Stimulated activated CD4-positive, alpha-beta T cell treated with anti-CD3 and anti-CD28 coated beads, Interleukin-2, amount 100 ng/mL, for 24 hours (primary cell): ENCODE measurements around the gene CPAMD8.
A peak's percentile ranks its signal among the peaks of the same experiment; 100 is the strongest.

ENCODE experiments used
- DNase-seq, 2 donors: peaks; one replicate each; pipeline ENCODE4 v3.0.0-alpha.2; 2020

CPAMD8 gene

DNA sequence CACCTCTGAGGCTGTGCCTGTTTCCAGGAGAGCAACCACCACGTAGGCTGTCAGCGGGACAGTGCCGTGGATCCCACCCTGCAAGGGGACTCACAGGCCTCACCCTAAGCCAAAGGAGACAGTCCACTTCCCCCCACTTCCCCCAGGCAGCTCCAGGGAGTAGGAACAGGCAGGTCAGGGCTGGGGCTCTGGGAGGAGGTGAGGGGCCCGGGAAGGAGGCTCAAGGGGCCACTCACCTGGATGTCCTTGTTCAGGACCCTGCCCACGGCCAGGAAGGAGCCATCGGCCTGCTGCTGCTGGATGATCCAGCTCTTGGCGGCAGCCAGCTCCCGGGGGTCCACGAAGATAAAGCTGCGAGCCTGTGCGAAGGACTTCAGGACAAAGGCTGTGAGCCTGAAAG lies 112.2 kb downstream of the CPAMD8 start:
- no peak for DNase-seq

DNA sequence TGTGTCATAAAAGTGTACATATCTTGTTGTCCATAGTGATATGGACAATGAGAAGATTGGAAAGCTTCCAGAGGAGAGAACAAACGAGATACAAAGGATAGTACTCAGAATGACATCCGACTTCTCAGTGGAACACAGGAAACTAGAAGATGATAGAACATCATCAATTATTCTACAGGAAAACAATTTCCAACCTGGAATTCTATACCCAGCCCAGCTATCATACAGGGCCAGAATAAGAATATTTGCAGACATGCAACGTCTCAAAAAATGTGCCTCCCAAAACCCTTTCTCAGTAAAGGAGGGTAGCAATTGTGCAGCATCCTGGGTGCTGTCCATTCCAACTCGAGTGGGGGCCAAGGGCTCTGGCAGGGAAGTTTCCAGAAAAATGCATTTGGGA lies 113.8 kb downstream of the CPAMD8 start:
- DNase-seq, result no peak

DNA sequence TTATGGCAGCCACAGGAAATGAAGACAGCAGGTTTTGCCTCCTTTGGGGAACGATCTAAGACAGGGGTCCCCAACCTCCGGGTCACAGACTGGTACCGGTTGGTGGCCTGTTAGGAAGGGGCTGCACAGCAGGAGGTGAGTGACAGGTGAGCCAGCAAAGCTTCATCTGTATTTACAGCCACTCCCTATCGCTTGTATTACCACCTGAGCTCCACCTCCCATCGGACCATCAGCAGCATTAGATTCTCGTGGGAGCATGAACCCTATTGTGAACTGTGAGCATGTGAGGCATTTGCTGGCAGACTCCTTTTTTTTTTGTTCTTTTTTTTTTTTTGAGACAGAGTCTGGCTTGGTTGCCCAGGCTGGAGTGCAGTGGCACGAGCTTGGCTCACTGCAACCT lies 115.6 kb downstream of the CPAMD8 start:
- no peak for DNase-seq

DNA sequence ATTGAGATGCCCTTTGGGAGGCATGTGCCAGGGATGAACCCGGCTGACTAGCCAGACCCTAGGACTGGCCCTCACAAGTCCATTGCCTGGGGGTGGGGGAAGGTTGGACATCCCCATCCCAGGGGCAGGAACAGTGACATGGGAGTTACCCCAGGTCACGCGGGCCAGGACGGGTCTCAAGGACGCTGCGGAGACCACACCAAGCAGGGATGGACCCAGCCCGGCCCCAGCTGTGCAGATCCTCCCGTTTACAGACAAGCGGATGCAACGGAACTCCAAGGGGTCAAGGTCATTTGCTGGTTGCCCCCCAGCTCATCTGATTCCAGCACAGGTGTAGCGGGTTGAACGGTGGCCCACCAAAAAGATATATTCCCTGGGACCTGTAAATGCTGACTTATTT lies 117.9 kb downstream of the CPAMD8 start:
- DNase-seq, result no peak

DNA sequence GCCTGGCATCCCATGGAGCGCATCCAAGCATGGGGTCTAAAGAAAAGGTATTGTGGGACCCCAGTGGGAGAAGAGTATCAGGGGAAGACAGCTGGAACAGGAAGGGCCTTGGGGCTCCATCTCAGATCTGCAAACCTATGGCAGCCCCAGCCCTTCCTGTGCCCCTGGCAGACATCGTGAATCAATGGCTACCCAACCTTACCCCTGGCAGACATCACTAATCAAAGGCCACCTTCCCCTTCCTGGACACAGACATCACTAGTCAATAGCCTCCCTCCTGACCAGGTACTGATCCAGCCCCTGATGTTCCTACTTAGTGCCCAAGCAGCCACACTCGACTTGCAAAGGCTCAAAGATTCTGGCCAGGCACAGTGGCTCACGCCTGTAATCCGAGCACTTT lies 122.0 kb downstream of the CPAMD8 start:
- DNase-seq, result no peak

DNA sequence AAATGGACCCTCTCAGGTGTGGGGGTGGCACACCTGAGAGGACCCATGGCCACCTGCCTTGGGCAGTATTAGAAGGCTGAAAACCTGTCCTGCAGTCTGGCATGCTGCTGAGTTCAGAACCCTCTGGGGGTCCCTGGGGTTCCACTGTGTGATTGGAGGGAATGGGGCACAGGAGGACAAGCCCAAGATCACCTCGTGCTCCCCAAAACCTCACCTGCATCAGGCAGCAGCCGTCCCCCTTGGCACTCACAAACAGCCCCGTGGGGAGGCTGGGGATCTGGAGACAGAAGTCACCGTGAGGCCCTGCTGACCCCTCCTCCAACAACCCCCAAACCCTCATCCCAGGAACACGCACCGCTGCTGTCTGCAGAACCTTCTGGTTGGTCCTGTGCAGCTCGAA lies 123.3 kb downstream of the CPAMD8 start:
- DNase-seq, result no peak

DNA sequence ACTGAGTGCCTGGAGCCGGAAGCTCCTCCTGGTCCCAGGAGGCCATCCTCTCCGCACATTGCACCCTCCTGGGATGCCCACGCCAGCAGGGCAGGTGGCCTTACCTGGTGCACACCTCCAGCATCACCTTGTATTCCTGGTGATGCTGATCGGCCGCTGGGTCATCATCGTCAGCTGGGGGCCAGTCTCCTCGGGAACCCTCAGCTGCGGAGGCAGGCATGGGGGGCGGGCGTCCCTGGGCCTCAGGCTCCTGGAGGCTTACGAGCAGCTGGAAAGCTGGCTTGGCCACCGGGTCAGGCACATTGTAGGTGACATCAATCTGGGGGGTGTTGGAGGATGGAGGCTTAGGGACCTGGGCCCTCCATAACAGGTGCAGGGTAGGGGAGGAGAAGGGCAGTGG lies 124.1 kb downstream of the CPAMD8 start:
- no peak for DNase-seq

DNA sequence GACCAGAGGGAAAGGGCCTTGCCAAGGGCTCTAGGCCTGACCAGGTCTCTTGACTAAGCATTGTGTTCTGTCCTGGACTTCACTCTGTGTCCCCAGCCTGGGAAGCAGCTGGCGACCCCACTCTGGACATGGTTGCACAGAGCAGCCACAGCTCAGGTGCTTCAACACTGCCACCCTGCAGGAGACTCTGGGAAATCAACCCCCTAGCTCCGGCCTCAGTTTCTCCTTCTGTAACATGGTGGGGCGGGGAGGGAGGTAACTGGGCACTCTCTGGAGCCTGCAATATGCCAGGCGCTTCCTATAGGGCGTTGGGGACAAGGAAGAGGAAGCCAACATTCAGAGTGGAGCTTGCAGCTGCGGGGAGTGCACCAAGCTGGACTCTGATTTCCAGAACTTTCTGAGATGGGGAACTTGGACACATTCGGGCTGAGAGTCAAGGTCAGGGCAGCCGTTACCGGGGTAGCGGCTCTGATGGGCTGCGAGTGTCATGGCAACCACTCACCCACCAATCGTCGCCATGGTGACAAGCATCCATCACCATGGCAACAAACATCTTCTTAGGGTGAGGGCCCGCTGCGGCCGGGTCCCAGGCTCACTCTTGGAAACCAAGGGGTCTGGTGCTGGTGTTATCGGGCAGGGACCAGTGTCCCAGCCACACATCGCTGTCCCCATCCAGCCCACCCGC lies 125.0 kb downstream of the CPAMD8 start:
- DNase-seq, result no peak

DNA sequence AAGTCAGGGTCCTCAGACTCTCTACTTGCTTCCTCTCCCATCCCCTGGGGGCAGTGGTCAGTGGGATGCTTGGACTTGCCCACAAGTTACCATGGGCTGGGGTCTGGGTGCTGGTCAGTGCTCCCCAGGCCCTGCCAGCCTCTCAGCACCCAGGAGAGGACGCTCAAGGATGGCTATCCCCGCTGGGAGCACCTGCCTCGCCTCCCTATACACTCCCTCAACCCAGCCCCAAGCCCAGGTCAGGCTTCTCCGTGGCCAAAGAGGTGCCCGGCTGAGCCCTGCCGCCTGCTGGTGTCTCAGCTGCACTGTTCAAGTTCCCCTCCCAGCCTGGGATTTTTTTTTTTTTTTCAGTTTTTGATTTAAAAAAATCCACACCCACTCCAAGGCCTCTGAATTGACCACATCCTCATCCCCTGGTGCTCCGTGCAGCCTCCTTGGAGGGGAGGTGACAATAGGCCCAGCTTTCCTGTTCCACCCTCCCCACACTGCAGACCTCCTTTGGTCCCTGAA lies 127.0 kb downstream of the CPAMD8 start:
- DNase-seq, result peak in 1 of 2 donors; percentile 34

DNA sequence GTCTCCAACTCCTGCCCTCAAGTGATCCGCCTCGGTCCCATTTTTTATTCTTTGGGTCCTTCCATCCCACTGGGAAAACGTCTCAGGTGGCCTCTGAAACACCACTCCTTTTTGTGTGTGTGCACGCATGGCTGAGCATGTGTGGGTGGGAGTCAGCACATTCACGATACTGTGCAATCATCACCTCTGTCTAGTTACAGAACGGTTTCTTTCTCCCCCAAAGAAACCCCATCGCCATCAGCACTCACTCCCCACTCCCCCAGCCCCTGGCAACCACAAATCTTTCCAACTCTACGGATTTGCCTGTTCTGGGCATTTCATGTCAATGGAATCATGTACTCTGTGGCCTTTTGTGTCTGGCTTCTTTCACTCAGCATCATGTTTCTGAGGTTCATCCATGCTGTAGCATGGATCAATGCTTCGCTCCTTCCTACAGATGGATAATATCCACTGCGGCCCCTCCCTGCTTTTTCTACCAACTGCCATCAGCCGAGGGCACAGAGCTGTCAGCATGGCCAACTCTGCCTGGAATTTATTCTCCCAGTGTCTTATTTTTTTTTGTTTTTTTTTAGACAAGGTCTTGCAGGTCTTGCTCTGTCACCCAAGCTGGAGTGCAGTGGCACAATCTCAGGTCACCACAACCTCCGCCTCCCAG lies 128.1 kb downstream of the CPAMD8 start:
- DNase-seq, result no peak

DNA sequence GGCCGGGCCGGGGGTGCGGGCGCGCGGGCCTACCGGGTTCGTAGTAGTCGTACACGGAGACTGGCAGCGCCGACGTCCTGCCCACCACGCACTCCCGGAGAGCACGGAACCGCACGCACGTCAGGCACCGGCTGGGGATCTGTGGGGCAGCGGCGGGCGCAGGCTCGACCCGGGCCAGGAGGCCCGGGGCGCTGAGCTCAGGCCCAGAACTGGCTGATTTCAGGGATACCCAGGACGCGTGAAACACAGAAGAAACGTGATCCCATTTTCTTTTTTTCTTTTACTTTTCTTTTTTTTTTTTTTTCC lies 128.8 kb downstream of the CPAMD8 start:
- no peak for DNase-seq

DNA sequence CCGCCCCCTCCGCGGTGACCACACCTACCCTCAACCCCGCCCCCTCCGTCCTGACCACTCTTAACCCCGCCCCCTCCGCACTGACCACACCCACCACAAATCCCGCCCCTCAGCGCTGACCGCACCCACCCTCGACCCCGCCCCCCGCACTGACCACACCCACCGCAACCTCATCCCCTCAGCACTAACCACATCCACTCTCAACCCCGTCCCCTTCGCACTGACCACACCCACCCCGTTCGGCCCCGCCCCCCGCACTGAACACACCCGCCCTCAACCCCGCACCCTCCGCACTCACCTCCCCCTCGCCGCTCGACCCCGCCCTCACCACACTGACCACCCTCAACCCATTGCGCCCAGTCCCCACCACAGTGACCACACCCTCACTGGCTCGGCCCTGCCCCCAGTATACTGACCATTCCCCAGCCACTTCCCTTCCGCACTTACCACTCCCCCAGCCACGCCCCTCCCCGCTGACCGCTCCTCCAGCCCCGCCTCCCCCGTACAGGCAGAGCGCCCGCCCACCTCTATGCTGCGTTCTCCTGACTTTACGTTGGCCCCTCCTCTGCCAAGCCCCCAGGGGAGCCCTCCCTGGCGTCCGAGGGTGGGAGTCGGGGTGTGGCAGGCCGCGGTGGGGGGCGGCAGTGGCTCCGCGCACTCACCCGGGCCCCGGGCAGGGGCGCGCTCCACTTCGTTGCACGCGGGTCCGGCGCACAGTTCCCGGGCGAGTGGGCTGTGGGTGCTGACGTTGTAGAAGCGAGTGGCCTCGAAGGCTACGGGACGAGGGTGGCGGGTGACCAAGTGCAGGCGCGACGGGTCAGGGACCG lies 129.4 kb downstream of the CPAMD8 start:
- peak; percentile 66 to 75 for DNase-seq

DNA sequence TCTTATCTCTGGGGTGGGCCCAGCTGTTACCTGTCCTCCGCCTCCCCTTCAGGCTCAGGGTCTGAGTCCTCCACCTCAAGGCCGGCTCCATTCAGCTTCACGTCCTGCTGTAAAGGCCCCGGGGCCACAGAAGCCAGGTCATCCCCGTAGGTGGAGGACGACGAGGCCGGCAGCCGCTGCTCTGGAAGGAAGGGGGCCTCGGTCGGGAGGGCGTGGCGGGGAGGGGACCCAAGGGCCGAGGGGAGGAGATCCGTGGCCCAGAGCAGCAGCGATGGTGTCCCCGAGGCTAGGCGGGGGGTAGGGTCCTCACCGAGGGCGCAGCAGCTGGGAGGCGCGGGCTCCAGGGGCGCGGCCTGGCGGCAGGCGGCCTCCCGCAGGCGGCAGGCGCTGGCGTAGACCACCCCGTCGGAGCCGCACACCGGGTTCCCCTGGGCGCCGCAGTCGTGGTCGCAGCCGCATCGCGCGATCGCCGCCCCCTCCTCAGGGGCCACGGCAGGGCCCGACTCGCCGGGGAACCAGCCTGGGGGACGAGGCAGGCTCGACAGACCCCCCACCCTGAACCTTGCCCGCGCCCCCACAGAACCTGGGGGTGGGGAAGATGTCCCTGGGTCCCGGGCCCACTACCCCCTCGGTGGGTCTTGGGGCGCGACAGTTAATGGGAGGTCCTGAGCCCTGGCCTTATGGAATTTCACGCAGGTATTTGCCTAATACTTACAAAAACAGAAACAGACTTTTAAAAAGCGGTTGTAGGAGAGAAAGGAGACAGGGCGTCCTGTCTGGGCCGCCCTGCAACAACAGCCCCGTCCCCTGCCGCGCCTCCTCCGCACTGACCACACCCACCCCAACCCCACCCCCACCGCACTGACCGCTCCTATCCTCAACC lies 130.2 kb downstream of the CPAMD8 start:
- no peak for DNase-seq

DNA sequence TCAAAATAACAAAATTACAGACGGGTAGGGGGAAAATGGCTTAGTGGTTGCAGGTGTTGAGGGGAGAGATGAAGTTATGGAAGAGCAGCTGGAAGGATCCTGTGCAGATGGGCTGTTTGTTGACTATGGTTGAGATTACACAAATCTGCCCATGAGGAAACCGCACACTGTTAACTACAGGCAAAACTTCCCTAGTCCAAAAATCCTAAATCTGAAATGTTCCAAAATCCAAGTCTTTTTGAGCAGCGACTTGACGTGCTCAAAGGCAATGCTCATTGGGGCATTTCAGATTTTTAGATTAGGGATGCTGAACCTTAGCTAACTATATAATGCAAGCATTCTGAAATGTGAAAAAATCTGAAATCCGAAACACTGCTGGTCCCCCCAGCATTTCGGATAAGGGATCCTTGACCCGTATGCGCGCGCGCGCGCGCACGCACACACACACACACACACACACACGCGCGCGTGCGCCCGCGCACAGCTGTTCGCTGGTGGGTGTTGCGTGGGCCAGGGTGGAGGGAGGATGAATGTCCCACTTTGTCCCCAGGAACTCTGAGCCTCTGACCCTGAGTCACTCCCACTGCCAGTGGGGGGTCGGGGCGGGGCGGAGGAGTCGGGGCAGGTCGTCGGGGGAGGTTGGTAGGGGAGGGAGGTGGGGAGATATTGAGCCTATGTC lies 131.0 kb downstream of the CPAMD8 start:
- DNase-seq, result no peak

DNA sequence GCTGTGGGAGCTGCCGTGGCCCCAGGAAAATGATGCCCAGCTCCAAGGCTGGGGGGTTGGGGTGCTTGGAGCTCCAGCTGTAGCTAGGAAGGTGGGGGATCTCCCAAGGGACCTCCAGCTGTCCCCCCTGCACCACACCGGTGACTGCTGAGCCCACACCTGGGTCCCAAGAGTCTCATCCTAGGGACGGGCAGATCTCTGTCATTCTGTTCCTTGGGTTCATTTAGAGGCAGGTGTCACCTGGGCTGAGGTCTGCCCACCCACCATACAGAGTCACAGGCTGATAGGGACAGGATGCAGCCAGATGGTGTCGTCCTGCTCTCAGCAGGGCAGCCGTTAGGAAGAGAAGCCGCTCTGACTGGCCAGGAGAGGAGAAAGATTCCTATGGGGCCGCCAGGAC lies 132.5 kb downstream of the CPAMD8 start:
- DNase-seq, result no peak

DNA sequence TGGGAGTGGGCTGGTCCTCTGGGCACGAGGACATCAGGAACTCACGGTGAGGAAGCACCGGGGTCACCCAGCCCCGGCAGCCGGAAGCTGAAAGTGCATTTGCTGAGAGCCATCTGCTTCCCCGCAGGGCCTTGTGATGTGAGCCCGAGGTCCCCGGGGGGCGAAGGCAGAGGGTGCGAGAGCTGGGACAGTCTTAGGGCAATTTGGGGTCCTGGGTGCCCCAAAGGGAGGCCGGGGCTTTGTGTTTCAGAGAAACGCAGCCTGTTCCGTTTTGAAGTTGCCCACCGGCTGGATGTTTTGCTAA lies 133.0 kb downstream of the CPAMD8 start:
- DNase-seq, result no peak

DNA sequence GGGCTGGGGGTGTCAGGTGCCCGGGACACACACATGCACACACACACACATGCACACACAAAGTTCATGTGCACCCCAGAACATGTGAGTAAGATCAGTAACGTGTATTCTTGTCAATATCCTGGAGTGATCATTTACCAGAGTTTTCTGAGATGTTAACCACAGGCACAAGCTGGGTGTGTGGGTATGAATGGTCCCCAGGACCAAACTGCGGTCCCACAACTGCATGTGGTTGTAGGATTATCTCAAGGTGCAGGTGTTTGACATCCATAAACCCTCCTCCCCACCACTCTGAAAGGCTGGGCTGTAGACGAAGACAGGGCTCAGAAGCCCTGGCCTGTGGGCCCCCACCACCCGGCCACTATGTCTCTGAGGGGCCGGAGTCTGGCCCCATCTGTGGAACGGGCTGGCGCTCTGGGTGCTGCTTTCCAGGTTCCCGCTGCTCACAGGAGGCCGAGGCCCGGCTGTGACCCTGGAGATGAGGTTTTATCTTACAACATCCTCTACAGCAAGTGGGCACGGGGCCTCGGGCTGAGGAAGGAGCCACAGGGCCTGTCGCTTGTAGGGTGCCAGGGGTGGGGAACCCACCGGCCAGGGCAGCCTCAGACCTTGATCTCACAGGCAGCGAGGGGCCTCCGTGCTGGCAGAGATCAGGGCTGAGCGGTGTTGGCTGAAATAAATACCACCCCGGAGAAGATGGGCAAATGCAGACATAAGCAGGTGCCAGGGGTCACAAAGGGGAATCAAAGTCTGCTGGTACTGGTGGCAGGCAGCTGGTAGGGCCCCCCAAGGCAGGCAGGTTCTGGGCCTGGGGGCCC lies 133.5 kb downstream of the CPAMD8 start:
- no peak for DNase-seq

DNA sequence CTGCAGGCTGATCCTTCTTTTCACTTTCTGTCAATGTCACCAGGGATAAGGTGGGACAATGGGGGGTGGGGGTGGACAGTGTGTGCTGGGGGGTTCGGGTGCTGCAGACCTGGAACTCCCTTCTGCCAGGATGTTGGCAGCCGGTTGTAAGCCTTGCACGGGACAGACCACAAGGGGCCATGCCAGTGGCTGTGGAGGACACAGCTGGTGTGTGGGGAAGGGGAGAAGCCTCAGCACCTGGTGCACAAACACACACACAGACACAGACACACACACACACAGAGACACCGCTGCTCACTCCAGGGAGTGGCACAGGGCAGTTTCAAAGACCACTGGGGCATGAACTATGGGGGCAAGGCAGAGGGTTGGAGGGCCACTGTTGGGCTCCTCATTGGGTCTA lies 134.2 kb downstream of the CPAMD8 start:
- no peak for DNase-seq

DNA sequence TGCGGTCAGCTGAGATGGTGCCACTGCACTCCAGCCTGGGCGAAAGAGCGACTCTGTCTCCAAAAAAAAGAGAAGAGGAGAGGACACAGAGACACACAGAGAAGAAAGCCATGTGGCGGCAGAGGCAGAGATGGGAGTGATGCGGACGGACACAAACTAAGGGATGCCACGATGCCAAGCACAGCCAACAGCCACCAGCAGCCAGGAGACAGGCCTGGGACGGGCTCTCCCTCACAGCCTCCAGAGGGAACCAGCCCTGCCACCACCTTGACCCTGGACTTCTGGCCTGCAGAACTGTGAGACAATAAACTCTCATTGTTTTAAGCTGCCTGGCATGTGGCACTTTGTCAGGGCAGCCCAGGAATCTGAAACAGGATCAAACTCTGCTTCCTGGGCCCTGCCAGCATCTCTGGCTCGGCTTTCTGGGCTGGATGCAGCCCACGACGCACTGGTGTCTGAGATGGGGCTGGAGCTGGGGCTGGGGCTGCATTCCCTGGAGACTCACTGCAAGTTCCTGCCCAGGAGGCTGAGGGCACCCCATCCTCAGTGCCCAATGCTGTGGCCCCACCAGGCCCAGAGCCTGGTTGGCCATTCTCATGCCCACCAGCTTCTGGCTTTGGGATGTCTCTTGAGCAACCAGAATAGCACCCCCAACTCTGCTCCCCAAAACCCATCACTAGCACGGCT lies 134.8 kb downstream of the CPAMD8 start:
- no peak for DNase-seq

DNA sequence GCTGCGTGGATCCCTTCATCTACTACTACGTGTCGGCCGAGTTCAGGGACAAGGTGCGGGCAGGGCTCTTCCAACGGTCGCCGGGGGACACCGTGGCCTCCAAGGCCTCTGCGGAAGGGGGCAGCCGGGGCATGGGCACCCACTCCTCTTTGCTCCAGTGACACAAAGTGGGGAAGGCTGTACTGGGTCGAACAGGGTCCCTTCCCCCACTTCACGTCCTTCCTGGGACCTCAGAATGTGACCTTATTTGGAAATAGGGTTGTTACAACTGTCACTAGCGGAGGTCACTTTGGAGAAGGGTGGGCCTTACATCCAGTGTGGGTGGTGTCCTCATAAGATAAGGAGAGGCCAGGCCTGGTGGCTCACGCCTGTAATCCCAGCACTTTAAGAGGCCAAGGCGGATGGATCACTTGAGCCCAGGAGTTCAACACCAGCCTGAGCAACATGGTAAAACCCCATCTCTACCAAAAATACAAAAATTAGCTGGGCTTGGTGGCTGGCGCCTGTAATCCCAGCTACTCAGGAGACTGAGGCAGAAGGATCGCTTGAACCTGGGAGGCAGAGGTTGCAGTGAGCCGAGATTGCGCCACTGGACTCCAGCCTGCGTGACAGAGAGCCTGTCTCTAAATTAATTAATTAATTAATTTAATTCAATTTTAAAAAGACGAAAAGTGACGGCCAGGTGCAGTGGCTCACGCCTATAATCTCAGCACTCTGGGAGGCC lies 136.0 kb downstream of the CPAMD8 start:
- DNase-seq, result no peak
